GM19238 (cell line): Measurements from ENCODE around the gene BCL2.

Source experiments
- DNase-seq: peaks from one replicate; pipeline ENCODE4 v3.0.0; 2011; ENCODE audit warnings: low spot score; ENCODE audit not compliant: insufficient read length

Gene BCL2

DNA sequence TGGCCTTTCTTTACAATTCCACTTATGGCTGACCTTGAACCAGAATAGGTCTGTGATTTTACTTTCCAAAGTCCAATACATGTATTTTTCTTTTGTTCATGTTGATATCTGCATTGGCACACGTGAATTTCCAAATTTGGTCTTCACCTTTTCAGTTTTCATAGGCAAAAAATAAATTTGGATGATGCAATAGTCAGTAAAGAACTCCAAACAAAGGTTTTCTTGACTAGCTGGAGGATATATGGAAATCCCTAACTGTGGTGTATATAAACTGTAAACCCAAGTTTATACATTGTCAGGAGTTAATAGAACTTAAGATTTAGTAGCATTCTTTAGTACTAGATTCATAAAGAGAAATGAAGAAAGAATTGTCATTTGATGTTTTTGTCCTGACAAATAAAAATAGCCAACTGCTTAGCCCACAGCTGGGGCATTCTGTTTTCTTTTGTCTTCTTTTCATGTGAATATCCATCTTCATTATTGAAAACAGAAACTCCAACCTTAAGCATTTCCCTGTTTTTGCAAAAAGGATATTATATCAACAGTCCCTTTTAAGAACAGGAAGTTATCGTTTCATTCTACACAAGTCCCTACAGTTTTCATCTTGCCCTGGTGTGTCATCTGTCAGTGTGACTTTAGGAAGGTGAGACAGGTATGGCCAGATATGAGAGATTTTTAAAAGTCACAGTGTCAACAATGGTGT, 132.9 kb downstream of the BCL2 start:
- no peak for DNase-seq

DNA sequence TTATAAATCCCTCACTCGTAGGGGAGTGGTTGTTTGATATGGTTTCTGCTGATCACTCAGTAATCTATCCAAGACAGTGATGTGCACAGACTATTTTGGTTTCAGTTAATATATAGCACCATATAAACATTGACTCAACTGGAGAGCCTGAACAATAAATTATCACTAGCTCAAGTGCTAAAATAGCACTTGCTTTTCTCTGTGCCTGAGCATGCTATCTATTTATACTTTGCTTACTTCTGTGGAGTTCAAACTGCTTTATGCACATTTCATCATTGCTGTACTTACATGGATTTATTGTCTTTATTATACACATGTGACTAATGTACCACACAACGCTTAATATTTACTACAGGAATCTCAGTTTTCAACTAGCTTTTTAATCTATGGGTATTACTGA, 133.6 kb downstream of the BCL2 start:
- DNase-seq = no peak

DNA sequence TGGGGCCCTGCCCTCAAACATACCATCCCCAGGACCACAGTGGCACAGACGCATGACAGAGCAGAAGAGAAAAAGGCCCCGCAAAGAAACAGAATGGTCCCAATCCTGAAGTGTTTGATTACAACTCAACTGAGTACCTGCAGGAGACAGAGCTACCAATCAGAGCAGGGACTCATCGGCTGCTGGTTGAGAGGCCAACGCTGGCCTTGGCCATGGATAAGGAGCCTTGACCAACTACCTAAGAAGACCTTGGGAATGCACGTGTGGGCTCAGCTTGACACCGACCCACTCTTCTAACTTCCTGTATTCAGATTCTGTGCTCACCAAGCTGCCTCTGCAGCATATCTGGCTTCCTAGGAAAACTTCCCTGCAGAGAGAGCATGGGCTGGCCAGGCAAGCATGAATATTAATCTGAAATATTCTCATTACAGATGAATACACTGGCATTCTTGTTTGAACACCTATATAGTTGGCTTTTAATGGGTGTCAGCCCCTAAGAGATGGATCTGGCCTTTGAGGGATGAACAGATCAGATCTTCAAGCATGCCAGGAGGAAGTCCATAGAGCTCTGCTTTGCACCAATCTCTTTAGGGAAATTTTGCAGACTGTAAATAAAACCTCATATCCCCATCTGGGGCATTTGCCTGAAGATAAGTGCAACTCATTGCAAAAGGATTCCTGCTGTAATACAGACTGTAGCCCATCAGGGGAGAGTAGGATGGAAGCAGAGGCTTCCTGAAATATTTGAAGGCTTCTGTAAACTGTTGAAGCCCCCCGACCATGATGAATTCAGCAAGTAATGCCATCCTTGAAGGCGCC, 135.4 kb downstream of the BCL2 start:
- DNase-seq = no peak

DNA sequence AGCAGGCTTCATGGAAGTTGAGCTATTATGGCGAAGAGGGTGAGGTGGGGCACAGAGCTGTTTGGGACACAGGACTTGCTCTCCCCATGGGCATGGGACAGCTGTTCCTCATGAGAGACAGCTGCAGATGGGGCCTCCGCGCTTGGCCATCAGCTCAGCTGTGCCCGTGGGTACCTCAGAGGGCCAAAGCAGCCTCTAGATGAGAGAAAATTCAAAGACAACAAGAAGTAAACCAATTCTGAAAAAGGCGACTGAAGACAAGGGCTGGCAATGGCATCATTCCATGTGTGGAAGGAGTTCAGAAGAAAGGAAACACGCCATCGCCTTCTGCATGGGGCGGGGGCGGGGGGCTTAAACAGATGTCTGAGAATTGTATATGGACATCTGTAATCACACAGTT, 136.2 kb downstream of the BCL2 start:
- no peak for DNase-seq

DNA sequence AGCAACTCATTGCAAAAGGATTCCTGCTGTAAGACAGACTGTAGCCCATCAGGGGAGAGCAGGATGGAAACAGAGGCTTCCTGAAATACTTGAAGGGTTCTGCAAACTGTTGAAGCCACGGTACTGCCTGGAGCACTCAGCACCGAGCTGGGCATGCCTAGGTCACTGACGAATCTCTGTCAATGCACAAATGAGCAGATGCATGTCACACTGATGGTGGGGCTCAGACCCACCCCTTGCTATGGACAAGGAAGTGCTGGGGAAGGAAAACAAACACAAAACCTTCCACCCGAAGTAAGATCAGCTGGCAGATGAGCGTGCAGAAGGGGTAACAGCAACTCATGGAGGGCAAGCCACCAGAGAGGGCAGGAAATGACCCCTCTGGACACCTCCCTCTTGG, 136.7 kb downstream of the BCL2 start:
- no peak for DNase-seq

DNA sequence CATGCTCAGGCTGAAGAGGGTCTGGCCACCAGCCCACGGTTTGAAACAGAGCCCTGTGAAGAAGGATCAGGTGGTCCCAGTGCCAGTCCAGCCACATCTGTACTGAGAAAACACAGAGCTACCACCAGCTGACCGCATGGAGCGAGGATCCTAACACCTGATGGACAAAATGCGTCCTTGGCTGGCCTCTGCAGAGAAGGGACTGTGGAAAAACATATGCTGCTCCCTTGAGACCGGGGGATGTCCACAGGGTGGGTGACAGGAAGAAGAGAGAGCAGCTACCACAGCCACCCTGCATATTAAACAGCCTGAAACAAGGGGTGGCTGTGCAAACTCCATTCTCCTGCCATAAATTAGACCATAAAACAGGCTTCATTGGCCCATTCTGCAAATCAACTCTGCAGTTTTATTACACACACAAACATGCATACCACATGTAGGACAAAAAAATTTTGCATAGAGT, 137.2 kb downstream of the BCL2 start:
- DNase-seq = no peak

DNA sequence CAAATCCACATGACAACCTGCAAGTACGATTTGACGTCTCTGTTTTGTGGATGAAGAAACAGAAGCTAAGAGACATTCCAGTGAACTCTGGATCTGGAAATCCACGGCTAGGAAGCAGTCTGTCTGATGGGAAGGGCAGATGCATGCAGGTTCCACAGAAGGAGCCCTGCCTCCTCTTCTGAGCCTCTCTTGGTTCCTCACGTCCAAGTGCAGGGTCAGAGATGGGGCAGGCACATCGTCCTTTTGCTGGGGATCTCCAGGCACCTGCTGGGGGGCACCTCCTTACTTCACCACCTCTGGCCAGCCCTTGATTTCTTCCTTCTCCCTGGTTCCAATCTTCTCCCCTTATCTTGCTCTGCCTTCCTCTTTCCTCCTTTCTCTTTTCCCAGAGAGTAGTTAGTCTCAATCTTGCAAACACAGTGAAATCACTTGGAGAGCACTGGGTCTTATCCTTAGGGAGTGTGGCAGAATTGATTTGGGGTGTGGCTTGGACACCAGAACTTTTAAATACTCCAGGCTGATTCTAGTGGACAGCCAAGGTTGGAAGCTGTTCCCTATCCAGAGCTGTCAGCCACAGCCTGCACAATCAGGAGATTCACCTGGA, 137.8 kb downstream of the BCL2 start:
- DNase-seq = no peak

DNA sequence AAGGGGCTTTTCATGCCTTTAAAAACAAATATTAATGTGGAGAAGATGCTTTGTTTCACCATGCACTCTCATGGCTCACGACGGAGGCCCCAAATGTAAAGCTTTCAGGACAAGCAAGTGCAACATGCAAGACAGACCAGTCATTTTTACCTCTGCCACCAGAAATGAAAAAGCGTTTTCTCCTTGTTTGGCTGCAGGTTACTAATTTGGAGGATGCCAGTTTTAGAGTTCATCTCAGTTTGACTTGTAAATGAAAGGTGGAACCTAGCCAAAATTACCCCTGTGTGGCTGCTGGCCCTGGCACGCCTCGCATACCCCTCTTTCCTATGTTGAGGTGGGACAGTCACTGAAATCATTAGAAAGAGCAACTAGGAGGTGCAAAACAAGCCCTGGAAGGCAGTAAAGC, 138.6 kb downstream of the BCL2 start:
- DNase-seq = no peak

DNA sequence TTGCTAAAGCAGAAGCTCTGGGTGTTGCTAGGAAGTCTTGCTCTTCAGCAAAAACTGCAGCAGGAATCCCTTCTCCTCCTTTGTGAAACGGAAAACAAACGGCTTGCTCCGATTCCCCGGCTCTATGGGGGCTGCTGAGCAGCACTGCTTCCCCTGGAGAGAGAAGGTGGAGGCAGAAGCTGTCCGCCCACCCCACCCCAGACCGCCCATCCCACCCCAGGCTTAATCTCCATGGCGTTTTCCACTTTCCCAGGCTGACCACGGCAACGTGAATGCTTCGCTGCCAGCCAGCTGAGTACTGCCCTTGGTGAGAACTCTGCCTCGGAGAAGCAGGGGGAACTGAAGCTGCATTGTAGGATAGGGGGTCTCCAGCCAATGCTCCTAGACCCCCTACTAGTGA, 139.2 kb downstream of the BCL2 start:
- DNase-seq = no peak

DNA sequence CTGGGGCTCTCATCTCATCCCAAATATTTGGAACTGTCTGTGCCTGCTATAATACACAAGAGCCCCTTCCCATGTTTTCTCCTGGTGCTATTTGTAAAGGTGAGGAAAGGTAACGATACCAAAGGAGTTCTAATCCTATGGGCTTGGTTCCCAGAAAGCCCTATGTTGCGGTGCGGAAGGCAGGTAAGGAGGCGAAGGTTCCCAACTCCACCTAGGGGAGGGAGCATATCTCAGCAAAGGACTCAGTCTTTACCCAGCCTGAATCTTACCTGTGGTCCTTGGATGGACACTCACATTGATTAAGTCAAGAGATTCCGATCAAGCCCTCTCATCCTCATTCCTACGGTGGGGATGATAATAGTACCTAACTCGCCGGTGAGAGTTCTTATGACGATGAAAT, 140.1 kb downstream of the BCL2 start:
- DNase-seq = no peak

DNA sequence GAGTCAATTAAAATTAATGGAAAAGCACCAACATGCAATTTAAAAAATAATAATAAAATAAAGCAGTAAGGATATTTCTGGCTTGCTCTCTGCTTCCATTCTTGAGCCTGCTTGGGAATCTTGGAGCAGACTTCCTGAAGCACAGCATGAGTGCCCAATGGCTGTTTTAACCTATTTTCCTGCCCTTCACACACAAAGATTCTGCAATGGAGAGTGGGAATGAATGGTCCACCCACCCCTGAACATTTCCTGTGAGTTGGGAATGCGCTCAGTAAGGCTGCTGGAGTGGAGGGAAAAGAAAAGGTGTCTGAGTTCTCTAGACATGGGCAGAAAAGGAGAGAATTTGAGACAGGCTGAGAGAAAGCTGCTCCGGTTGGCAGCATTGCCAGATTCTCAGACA, 140.6 kb downstream of the BCL2 start:
- DNase-seq = no peak

DNA sequence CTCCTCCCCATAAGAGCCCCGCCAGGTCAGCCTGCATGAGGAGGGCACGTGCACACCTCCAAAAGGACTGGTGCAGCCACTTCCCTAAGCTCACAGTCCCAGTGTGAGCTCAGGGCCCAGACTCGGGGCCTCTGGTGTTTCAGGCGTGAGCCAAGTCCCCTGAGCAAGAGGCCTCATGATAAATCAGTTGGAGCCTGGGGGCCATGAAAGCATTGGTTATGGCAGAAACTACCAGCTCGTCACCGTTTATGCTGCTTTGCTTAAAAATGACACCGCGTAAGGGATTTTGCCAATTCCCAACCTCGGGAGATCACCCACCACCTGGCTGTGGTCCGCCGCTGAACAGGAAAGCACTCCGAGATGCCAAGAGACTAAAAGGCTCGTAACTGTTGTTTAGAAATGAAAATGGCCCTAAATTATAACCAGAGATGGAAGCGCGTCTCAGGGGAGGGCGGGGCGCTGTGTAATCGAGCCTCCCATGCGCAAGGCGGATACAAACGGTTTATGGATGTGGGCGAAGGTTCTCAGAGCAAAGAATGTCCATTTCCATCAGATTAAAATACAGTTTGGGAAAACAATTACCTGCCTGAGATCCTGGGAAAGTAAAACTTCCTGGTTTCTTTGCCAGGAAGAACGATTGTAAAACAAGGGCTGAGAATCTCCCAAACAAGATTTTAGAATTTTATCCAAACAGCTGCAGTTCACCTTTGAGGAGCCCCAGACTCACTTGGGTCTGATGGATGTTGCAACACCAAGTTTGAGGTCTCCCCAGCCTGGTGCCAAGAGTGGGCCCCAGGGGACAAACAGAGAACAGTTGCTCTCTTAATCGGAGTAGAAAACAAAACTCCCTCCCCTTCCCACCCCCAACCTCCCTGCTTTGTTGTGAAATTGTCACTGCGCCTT, 141.4 kb downstream of the BCL2 start:
- DNase-seq = no peak

DNA sequence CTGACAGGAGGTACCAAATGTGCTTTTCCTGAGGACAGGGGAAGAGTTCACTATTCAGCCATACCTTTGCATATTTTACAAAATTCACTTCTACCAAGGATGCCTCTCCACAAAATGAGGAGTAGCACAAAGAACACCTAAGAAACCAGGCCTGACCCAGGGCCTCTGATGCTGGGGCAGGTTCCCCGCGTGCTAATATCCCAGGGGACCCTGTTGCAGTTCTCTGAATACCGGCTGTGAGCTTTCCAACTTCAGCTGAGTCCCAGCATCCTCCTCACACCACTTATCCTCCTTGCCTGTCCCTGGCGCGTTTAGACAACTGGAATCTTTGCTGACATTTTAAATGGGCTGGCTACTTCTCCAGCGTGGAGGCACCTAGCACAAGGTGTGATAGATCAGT, 142.3 kb downstream of the BCL2 start:
- no peak for DNase-seq

DNA sequence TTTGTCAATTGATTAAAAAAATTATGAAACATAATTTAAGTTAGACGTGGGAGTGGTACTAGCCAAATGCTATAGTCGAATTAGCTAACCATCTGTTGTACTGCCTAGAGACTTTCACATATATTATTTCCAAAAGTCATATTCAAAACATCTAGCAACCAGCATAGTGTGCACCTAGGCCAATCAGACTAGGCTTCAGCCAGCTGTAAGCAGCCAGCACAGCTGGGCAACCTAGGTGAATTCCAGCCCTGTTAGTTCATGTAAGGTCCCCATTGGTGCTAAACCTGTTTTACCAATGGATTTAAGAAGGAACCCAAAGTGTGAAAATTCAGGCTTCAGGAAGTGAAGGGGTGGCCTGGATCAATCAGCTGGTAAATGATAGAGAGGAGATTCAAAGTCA, 144.3 kb downstream of the BCL2 start:
- no peak for DNase-seq

DNA sequence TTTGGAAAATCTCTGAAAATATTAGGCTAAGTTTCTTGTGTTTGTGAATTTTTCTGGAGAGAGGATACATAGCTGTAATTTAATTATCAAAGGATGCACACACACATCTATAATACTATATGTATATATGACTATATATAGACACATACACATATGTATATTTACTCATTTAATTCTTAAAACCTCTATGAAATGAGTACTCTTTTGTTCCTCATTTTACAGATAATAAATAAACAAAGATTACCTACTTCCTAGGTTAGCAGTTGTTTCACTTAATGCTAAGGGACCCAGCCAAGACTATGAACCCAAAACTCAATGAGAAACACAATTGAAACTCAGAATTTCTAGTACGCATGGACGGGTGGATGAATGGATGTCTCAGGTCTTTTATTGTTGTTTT, 145.6 kb downstream of the BCL2 start:
- DNase-seq = no peak

DNA sequence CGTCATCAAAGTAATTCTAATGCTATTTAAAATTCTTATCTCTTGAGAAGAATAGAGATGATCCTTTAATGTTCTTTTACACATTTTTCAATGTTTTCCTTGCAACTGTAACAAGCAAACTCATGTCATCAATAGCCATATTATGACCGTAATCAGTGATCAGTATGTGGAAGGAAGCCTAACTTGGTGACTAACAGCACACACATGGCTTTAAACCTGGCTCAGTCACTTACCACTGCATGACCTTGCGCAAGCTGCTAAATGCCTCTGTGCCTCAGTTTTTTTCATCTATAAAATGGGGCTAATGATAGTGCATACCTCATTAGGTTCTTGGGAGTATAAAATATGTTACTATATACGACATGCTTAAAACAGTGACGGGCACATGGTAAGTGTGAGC, 149.7 kb downstream of the BCL2 start:
- DNase-seq = no peak

DNA sequence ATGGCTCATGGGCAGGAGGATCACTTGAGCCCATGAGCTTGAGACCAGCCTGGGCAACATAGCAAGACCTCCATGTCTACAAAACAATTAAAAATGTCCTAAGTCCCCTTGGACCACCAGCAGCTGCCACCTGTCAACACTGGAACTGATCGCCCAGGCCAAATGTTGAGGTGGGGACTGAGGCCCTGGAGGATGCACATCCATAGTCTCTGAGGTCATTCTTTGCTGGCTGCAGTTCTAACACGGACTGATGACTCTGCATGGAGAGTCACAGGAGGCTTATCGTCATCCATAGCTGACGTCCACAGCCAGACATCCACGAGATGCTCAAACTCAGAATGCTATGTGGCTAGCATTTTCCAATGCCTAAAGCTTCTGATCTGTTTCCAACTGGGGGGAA, 151.3 kb downstream of the BCL2 start:
- DNase-seq = no peak

DNA sequence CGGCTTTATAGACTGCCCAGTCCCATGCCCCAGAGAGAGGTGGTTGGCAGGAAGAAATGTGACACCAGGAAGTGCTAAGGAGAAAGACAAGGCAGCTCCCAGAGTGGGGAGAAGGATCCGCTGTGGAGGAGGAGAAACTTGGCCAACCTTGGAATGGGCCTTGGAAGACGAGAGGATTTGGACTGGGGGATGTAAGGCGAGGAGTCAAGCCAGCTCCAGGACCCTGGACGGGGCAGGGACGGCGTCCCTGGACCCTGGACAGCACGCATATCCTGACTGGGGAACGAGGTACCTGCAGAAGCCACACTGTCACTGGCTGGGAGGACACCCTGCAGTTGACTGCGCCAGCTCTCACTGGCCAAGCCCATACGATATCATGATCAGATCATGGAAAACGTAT, 153.4 kb downstream of the BCL2 start:
- DNase-seq = no peak

DNA sequence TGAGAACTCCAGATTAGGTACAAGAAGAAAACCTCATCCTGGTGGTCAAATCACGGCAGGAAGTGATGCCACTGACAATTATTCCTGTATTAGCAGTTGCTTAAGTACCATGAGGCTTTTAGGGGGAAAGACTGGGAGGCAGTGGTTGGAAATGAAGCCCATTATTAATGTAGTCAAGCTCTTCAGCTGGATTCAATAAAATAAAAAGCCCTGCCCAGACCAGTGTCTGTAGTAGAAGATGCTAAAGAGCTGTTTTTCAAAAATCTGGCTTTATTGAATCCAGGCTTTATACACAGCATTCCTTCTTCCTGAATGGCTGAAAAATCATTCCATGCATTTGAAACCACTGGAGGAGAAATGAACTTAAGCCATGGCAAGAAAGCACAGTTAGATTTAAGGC, 155.2 kb downstream of the BCL2 start:
- no peak for DNase-seq

DNA sequence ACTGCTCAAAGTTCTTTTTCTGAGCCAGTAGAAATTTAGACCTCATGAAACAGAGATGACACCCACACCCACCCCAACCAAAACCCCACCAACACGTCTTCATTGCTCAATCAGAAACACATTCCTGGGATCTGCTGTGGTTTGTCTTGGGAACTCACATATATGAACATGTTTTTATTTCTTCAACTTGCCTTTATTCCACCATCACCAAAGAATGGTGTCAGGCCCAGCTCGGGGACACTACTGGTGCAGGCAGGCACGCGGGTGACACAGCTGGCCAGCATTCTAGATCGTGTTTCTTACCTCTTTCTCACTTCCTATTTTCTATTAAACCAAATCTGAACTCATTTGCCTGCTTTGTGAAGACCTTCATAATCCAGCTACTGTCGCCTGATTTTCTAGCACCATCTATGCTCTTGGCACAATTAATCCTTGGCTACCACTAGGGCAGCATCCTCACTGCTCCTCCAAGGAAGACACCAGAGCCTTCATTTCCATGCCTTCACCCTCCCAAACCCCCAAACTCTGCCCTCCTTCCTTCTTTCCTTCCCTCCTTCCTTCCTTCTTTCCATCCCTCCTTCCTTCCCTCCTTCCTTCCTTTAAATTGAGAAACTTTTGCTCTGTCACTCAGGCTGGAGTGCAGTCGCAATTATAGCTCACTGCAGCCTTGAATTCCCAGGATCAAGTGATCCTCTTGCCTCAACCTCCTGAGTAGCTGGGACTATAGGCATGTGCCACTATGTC, 157.1 kb downstream of the BCL2 start:
- no peak for DNase-seq

DNA sequence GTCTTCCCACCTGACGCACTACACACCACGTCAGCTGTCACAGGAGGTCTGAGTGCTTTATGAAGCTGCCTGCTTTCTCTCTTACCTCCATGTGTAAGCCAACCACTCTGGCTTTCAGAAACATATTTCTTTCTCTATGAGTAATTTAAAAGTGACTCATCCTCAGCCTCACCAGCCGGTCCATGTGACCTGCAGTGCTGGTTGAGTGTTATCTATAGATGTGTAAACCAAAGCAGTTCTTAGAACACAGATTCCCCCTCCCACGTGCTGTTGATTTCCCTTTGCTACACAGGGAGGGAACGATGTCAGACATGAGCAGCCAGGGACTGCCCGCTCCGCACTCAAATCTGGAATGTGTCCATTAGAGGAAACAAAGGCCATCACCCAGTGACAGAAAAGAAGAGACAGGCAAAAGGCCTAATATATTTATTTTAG, 157.8 kb downstream of the BCL2 start:
- DNase-seq = peak; percentile 52
